ENCODE results near the gene MINDY2. TPM values are rescaled to one million over a fixed set of nuclear protein-coding genes. Genes with fewer than 3 reads are reported as not detected.
"Not testable (repeated sequence)": the region's sequence is repeated elsewhere in the genome, so short reads cannot be mapped to it uniquely, and the experiment has no call there.

MINDY2 gene
- total RNA-seq, 1 donor from 2014 or later: 9.4 TPM

DNA sequence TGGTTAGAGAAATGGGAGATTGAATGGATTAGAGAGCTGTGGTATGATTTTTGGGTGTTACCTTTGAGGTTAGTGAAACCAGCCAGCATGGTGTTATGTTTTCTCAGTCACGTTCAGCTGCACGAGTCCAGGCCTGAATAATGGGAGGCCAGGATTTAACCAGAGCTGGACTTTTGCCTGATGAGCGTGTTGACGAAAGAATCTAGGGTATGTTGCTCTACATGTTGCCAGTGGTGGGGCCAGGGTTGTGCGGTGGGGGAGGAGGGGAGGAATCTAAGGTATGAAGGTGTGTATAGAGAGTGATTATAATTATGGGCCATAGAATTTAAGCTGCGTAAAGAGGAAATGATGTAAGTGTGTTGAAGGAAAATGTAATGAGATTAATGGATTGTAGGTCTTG lies 22.8 kb downstream of the MINDY2 start:
- H3K27ac ChIP-seq (ENCODE audit: low read depth, low read length): no peak overlapping the region

DNA sequence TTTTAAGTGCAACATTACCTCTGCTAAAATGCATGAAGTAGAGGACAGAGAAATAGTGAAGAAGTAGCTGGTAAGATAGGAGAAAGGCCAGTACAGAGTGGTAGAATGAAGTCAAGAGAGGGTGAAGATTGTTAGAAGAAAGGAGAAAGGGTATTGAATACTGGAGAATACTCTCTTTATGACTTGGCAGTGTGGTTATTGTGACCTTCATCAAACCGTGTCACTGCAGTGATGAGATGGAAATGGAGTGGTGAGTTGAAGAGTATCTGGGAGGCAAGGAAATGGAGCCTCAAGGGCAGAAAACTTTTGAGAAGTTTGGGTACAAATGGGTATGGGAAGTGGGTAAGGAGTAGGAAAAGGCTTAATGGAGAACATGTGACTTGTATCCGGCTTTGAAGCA lies 24.7 kb downstream of the MINDY2 start:
- Histone ChIP-seq H3K27me3 (ENCODE audit: control insufficient read depth in 3 of 3, insufficient read depth in 3 of 3, low read length in 3 of 3) (no peaks in the 10 kb centered on the region), H3K4me1 (ENCODE audit: control insufficient read depth in 3 of 3, insufficient read depth in 3 of 3, low read length in 3 of 3) (no peaks in the 10 kb centered on the region), H3K36me3 (ENCODE audit: control insufficient read depth in 3 of 3, insufficient read depth in 3 of 3, low read length in 3 of 3) (no peaks in the 10 kb centered on the region), H3K9ac (ENCODE audit: low read depth in 1 of 3, low read length in 3 of 3) (no peak overlapping the region), H3K9me3 (ENCODE audit: control insufficient read depth in 3 of 3, low read length in 3 of 3) (no peaks in the 10 kb centered on the region), H3K4me3 (ENCODE audit: low read length in 3 of 3) (no peak overlapping the region), H3K27ac (ENCODE audit: low read depth, low read length) (no peak overlapping the region)

More for the DNA sequence above, 22.8 kb downstream of the MINDY2 start:
- Histone ChIP-seq H3K9ac (ENCODE audit: low read depth in 1 of 3, low read length in 3 of 3) (no peak overlapping the region), H3K4me1 (ENCODE audit: control insufficient read depth in 3 of 3, insufficient read depth in 3 of 3, low read length in 3 of 3) (no peaks in the 10 kb centered on the region), H3K36me3 (ENCODE audit: control insufficient read depth in 3 of 3, insufficient read depth in 3 of 3, low read length in 3 of 3) (no peaks in the 10 kb centered on the region), H3K9me3 (ENCODE audit: control insufficient read depth in 3 of 3, low read length in 3 of 3) (no peaks in the 10 kb centered on the region), H3K4me3 (ENCODE audit: low read length in 3 of 3) (no peak overlapping the region), H3K27me3 (ENCODE audit: control insufficient read depth in 3 of 3, insufficient read depth in 3 of 3, low read length in 3 of 3) (no peaks in the 10 kb centered on the region)

DNA sequence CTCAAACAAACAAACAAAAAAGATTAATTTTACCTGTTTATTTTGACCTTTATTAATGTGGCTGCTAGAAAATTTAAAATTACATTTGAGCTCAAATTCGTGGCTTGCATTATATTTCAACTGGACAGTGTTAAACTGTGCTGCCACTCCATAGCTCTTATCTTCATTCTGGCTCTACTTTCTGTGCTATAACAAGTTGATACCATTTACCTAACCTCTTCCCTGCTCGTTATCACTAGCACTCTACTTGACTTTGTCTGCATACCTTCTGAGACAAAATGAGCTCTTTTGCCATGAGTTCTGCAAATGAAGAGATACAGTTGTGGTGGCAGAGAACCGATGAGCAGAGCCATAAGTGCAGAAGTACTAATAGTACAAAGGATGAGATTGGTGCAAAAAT lies 26.4 kb downstream of the MINDY2 start:
- Histone ChIP-seq H3K9ac (ENCODE audit: low read depth in 1 of 3, low read length in 3 of 3) (no peak overlapping the region), H3K4me1 (ENCODE audit: control insufficient read depth in 3 of 3, insufficient read depth in 3 of 3, low read length in 3 of 3) (no peaks in the 10 kb centered on the region), H3K9me3 (ENCODE audit: control insufficient read depth in 3 of 3, low read length in 3 of 3) (no peaks in the 10 kb centered on the region), H3K36me3 (ENCODE audit: control insufficient read depth in 3 of 3, insufficient read depth in 3 of 3, low read length in 3 of 3) (no peaks in the 10 kb centered on the region), H3K4me3 (ENCODE audit: low read length in 3 of 3) (no peak overlapping the region), H3K27me3 (ENCODE audit: control insufficient read depth in 3 of 3, insufficient read depth in 3 of 3, low read length in 3 of 3) (no peaks in the 10 kb centered on the region), H3K27ac (ENCODE audit: low read depth, low read length) (no peak overlapping the region)

DNA sequence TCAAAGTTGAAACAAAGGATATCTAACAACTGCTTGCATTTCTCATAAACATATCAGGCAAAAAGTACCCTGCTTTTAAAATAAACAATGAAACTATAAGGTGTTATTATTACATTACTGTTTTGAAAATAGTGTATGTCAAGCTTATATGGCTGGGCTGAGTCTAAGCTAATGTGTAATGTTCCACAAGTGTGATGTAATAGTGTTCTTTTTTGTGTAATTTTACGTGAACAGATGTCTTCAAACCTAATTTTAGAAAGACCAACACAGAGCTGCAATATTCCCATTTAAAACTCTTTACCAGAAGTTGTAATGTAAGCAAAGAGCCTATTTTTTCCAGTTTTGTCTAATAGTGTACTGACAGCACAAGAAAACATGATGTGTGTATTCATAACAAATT lies 34.0 kb downstream of the MINDY2 start:
- no peaks in the 10 kb centered on the region for H3K9me3 ChIP-seq (ENCODE audit: control insufficient read depth in 3 of 3, low read length in 3 of 3)
- H3K27ac ChIP-seq (ENCODE audit: low read depth, low read length): no peak overlapping the region
- H3K4me3 ChIP-seq (ENCODE audit: low read length in 3 of 3): no peak overlapping the region
- H3K9ac ChIP-seq (ENCODE audit: low read depth in 1 of 3, low read length in 3 of 3): no peak overlapping the region
- no peaks in the 10 kb centered on the region for H3K27me3 ChIP-seq (ENCODE audit: control insufficient read depth in 3 of 3, insufficient read depth in 3 of 3, low read length in 3 of 3)
- H3K36me3 ChIP-seq (ENCODE audit: control insufficient read depth in 3 of 3, insufficient read depth in 3 of 3, low read length in 3 of 3): peaks cover 0 to 1% (median 0%) of the 10 kb centered on the region in 3 donors
- H3K4me1 ChIP-seq (ENCODE audit: control insufficient read depth in 3 of 3, insufficient read depth in 3 of 3, low read length in 3 of 3): no peaks in the 10 kb centered on the region

DNA sequence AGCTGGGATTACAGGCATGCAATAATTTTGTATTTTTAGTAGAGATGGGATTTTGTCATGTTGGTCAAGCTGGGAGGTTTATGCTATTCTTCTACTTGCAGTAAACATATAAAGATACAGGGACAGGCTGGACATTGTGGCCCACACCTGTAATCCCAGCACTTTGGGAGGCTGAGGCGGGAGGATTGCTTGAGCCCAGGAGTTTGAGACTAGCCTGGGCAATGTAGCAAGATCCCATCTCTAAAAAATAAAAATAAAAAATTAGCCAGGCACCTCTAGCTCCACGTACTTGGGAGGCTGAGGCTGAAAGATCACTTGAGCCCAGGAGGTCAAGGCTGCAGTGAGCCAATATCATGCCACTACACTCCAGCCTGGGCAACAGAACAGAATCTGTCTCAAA lies 52.2 kb downstream of the MINDY2 start:
- H3K36me3 ChIP-seq (ENCODE audit: control insufficient read depth in 3 of 3, insufficient read depth in 3 of 3, low read length in 3 of 3): not testable (repeated sequence)

DNA sequence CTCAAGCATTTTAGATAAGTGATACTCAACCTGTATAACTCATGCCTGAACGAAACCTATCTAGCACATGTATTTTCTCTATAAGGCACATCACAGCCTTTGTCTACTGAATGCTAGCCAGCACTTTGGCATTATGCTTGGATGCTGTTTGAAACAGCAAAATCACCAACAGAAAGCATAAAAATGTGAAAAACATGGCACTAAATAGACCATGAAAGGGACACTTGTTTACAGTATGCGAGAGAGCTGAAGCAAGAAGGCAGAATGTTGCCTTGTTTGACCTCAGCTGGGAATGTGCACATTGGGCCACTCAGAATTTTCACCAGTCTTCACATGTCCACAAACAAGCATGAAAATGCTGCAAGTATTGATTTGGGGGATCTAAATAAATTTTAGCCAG lies 59.5 kb downstream of the MINDY2 start:
- Histone ChIP-seq H3K27ac (ENCODE audit: low read depth, low read length) (no peak overlapping the region), H3K4me1 (ENCODE audit: control insufficient read depth in 3 of 3, insufficient read depth in 3 of 3, low read length in 3 of 3) (no peaks in the 10 kb centered on the region), H3K9me3 (ENCODE audit: control insufficient read depth in 3 of 3, low read length in 3 of 3) (no peaks in the 10 kb centered on the region), H3K4me3 (ENCODE audit: low read length in 3 of 3) (no peak overlapping the region), H3K36me3 (ENCODE audit: control insufficient read depth in 3 of 3, insufficient read depth in 3 of 3, low read length in 3 of 3) (peaks cover 0 to 4% (median 3%) of the 10 kb centered on the region in 3 donors), H3K27me3 (ENCODE audit: control insufficient read depth in 3 of 3, insufficient read depth in 3 of 3, low read length in 3 of 3) (no peaks in the 10 kb centered on the region), H3K9ac (ENCODE audit: low read depth in 1 of 3, low read length in 3 of 3) (no peak overlapping the region)

More for the DNA sequence above, 52.2 kb downstream of the MINDY2 start:
- not testable (repeated sequence) for H3K4me3 ChIP-seq (ENCODE audit: low read length in 3 of 3); H3K4me1 ChIP-seq (ENCODE audit: control insufficient read depth in 3 of 3, insufficient read depth in 3 of 3, low read length in 3 of 3); H3K9me3 ChIP-seq (ENCODE audit: control insufficient read depth in 3 of 3, low read length in 3 of 3); H3K27me3 ChIP-seq (ENCODE audit: control insufficient read depth in 3 of 3, insufficient read depth in 3 of 3, low read length in 3 of 3); H3K9ac ChIP-seq (ENCODE audit: low read depth in 1 of 3, low read length in 3 of 3); H3K27ac ChIP-seq (ENCODE audit: low read depth, low read length)

DNA sequence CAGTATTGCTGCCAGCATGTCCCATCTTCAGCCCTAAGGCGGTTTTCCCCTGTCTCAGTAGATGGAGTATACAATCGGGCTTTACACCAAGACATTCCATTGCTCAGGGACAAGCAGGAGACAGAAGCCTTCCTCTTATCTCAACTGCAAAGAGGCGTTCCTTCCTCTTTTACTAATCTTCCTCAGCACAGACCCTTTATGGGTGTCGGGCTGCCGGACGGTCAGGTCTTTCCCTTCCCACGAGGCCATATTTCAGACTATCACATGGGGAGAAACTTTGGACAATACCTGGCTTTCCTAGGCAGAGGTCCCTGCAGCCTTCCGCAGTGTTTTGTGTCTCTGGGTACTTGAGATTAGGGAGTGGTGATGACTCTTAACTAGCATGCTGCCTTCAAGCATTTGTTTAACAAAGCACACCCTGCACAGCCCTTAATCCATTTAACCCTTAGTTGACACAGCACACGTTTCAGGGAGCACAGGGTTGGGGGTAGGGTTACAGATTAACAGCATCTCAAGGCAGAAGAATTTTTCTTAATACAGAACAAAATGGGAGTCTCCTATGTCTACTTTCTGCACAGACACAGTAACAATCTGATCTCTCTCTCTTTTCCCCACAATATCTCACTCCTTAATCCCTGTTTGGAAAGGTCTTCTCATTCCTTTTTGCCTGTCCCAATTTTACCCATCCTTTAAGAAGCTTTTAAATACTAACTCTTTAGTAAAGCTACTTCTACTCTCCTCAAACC lies 62.8 kb downstream of the MINDY2 start:
- H3K36me3 ChIP-seq (ENCODE audit: control insufficient read depth in 3 of 3, insufficient read depth in 3 of 3, low read length in 3 of 3); H3K9ac ChIP-seq (ENCODE audit: low read depth in 1 of 3, low read length in 3 of 3); H3K9me3 ChIP-seq (ENCODE audit: control insufficient read depth in 3 of 3, low read length in 3 of 3); H3K27me3 ChIP-seq (ENCODE audit: control insufficient read depth in 3 of 3, insufficient read depth in 3 of 3, low read length in 3 of 3); H3K27ac ChIP-seq (ENCODE audit: low read depth, low read length); H3K4me3 ChIP-seq (ENCODE audit: low read length in 3 of 3); H3K4me1 ChIP-seq (ENCODE audit: control insufficient read depth in 3 of 3, insufficient read depth in 3 of 3, low read length in 3 of 3): not testable (repeated sequence)

DNA sequence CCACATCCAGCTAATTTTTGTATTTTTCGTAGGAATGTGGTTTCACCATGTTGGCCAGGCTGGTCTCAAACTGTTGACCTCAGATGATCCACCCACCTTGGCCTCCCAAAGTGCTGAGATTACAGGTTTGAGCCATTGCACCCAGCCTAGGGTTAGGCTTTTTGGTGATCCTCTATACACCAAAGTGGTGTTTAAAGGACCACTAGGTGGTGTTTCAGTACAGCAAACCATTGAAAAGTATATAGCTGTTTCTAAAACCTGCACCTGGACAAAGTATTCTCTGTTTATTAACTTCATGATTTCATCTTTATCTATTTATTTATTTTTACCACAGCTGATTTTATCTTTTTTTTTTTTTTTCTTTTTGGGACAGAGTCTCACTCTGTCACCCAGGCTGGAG lies 68.4 kb downstream of the MINDY2 start:
- no peak overlapping the region for H3K27ac ChIP-seq (ENCODE audit: low read depth, low read length)
- no peak overlapping the region for H3K4me3 ChIP-seq (ENCODE audit: low read length in 3 of 3)
- H3K9me3 ChIP-seq (ENCODE audit: control insufficient read depth in 3 of 3, low read length in 3 of 3): no peaks in the 10 kb centered on the region
- H3K27me3 ChIP-seq (ENCODE audit: control insufficient read depth in 3 of 3, insufficient read depth in 3 of 3, low read length in 3 of 3): no peaks in the 10 kb centered on the region
- no peak overlapping the region for H3K9ac ChIP-seq (ENCODE audit: low read depth in 1 of 3, low read length in 3 of 3)
- H3K36me3 ChIP-seq (ENCODE audit: control insufficient read depth in 3 of 3, insufficient read depth in 3 of 3, low read length in 3 of 3): peaks cover 0 to 7% (median 0%) of the 10 kb centered on the region in 3 donors
- H3K4me1 ChIP-seq (ENCODE audit: control insufficient read depth in 3 of 3, insufficient read depth in 3 of 3, low read length in 3 of 3): no peaks in the 10 kb centered on the region

DNA sequence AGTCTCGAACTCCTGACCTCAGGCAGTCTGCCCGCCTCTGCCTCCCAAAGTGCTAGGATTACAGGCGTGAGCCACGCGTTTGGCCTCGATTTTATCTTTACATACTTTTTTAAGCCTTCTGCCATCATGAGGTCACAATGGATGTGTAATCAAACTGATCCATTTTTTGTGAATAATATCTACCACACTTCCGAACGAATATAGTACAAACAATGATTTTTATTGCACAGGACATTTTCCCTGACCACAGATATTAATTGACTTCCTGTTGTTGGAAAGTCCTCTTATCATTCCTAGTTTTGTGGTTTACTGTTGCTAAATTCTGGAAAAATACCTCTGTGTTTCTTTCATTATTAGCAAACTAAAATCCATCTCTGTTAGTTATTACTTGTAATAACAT lies 68.9 kb downstream of the MINDY2 start:
- peaks cover 0 to 4% (median 0%) of the 10 kb centered on the region in 3 donors for H3K36me3 ChIP-seq (ENCODE audit: control insufficient read depth in 3 of 3, insufficient read depth in 3 of 3, low read length in 3 of 3)
- no peak overlapping the region for H3K4me3 ChIP-seq (ENCODE audit: low read length in 3 of 3)

DNA sequence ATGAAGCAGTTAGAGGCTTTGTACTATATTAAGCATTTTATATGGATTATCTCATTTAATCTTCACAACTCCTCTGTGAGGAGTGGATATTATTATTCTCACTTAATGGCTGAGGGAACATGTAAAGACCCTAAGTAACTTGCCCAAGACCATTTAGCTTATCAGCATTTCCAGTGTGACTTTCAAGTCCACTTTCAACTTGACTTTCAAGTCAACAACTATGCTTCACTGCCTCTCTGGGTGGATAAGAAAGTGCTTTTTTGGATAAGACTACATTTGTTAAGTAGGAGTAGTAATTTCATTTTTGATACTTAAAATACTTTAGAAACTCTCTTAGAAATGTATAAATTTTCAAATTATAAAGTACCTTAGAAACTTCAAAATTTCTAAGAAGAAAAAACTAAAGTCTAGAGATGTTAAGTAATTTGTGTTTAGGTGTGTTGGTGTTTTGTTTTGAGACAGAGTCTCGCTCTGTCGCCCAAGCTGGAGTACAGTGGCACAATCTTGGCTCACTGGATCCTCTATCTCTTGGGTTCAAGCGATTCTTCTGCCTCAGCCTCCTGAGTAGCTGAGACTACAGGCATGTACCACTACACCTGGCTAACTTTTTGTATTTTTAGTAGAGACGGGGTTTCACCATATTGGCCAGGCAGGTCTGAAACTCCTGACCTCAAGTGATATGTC lies 71.8 kb downstream of the MINDY2 start:
- Histone ChIP-seq H3K4me1 (ENCODE audit: control insufficient read depth in 3 of 3, insufficient read depth in 3 of 3, low read length in 3 of 3) (no peaks in the 10 kb centered on the region), H3K27me3 (ENCODE audit: control insufficient read depth in 3 of 3, insufficient read depth in 3 of 3, low read length in 3 of 3) (no peaks in the 10 kb centered on the region), H3K9me3 (ENCODE audit: control insufficient read depth in 3 of 3, low read length in 3 of 3) (no peaks in the 10 kb centered on the region), H3K4me3 (ENCODE audit: low read length in 3 of 3) (no peak overlapping the region), H3K9ac (ENCODE audit: low read depth in 1 of 3, low read length in 3 of 3) (no peak overlapping the region), H3K27ac (ENCODE audit: low read depth, low read length) (no peak overlapping the region), H3K36me3 (ENCODE audit: control insufficient read depth in 3 of 3, insufficient read depth in 3 of 3, low read length in 3 of 3) (peaks cover 0 to 5% (median 4%) of the 10 kb centered on the region in 3 donors)

More for the DNA sequence above, 68.9 kb downstream of the MINDY2 start:
- Histone ChIP-seq H3K27me3 (ENCODE audit: control insufficient read depth in 3 of 3, insufficient read depth in 3 of 3, low read length in 3 of 3) (no peaks in the 10 kb centered on the region), H3K27ac (ENCODE audit: low read depth, low read length) (no peak overlapping the region), H3K4me1 (ENCODE audit: control insufficient read depth in 3 of 3, insufficient read depth in 3 of 3, low read length in 3 of 3) (no peaks in the 10 kb centered on the region), H3K9ac (ENCODE audit: low read depth in 1 of 3, low read length in 3 of 3) (no peak overlapping the region), H3K9me3 (ENCODE audit: control insufficient read depth in 3 of 3, low read length in 3 of 3) (no peaks in the 10 kb centered on the region)
